Subcutaneous preadipocyte (primary cell): Measurements from ENCODE around the gene CYP2U1. TPM values are rescaled to one million over a fixed set of nuclear protein-coding genes. Genes with fewer than 3 reads are reported as not detected.

Experiments used
- total RNA-seq: library from RNA; depleted of rRNA; stranded (reverse); fragments of >200 nt; gene quantifications from 2 replicates; pipeline ENCODE4 v1.2.3, GENCODE V29; 2012

Gene CYP2U1
- 7.8 and 8.8 TPM in 2 replicates for total RNA-seq

DNA sequence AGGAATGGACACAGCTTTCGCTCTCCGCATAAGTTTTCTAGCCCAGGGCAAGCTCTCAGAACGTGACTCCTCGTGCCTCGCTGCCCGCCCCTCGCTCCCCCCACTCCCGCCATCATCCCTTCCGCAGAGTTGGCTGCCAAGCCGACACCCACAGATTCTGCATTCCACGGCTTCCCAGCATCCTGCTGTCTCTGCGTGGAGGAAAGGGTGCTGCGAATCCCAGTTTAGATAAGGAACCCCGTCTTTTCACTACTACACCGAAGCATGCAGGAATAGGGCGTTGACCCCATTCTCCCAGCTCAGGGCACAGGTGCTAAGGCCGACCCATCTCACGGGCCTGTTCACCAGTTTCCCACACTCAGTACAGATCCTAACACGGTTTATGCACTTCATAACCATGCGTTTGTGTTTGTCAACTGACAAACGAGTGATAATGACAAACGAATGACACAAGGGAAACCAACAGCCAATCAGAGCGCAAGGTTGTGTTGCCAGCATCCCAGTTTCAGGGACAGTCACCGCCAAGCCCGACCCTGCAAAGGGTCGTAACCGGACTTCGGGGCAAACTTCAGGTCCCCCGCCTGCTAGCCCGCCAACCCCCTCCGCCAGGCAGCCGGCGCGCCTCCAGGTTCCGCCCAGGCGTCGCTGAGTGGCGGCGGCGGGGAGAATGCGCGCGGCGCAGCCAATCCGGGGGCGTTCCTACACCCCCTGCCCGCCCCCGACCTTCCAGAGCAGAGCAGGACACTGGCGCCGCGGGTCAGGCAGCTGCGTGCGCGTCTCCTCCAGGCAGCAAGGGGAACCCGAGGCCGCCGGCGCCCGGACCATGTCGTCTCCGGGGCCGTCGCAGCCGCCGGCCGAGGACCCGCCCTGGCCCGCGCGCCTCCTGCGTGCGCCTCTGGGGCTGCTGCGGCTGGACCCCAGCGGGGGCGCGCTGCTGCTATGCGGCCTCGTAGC is at the start of gene CYP2U1:
TSS of gene CYP2U1 (plus strand) at position 729 of the 954 bp plus-strand sequence. CDS start at position 824, 95 bp downstream.

DNA sequence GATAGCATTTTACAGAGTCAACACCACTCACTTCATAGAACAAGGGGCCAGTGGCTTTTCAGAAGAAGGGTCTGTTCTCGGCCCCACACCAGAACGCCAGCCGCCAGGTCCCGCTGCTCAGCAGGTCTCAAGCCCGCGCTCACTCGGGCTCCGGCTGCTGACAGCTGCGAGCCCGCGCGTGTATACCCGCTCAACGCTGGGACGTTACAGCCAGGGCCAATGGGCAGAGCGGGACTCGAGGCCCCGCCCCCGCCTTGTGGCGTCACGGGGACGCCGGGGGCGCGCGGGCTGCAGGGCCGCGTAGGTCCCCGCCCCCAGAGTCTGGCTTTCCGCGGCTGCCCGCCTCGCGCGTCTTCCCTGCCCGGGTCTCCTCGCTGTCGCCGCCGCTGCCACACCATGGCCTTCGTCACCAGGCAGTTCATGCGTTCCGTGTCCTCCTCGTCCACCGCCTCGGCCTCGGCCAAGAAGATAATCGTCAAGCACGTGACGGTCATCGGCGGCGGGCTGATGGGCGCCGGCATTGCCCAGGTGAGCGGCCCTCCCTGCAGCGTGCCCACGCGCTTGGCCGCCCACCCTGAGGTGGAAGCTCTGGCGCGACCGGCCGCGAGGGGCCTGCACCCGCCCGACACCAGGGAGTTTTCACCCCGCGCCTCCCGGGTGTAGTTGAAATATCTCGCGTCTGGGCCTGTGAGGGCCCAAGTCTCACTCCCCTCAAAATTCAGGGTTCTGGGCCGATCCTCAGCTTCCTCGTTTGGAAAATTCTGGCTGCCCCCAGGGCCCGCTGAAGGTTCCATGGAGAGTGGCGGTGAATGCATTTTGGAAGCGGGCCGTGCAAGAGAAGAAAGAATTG is 58.4 kb downstream of the CYP2U1 start, which contains the start of gene HADH:
TSS of gene HADH (plus strand) at position 353 of the 850 bp plus-strand sequence. CDS start at position 397, 44 bp downstream.

Other genes starting within 250 kb of the CYP2U1 start
- gene PAPSS1, start 211.3 kb upstream of the CYP2U1 start, total RNA-seq: 37.8 and 45.7 TPM in 2 replicates
- 80.5 and 109 TPM in 2 replicates for gene SGMS2, start 106.6 kb upstream of the CYP2U1 start, total RNA-seq
- 10.7 and 12.7 TPM in 2 replicates for gene HADH, start 58.3 kb downstream of the CYP2U1 start, total RNA-seq
- gene LEF1, start 237.4 kb downstream of the CYP2U1 start, total RNA-seq: 0.37 and 1.2 TPM in 2 replicates